HepG2 (cell line): ENCODE data around the gene KRTAP10-11.

Source experiments
- GZF1 ChIP-seq: sonication (generic); formaldehyde crosslinking; IDR thresholded peaks from 2 replicates; pipeline ENCODE4 v1.5.1; 2020; ENCODE audit warnings: mild to moderate bottlenecking, missing genetic modification reagents
- MYC ChIP-seq: sonication (generic); formaldehyde crosslinking; IDR thresholded peaks from 2 replicates; pipeline ENCODE4 v1.9.0; 2021; ENCODE audit warnings: missing genetic modification reagents, borderline replicate concordance
- NR3C1 ChIP-seq: sonication (generic); formaldehyde crosslinking; IDR thresholded peaks from 2 replicates; pipeline ENCODE4 v1.4.0; 2020; ENCODE audit warnings: missing genetic modification reagents
- RBM39 ChIP-seq: fragments of 200-400 bp; formaldehyde crosslinking; IDR thresholded peaks from one replicate; pipeline ENCODE4 v1.6.1; 2018; ENCODE audit warnings: antibody characterized with exemption, mild to moderate bottlenecking, low read depth, low read length; ENCODE audit not compliant: poor library complexity, severe bottlenecking
- SALL2 ChIP-seq: sonication (generic); formaldehyde crosslinking; IDR thresholded peaks from 2 replicates; pipeline ENCODE4 v1.8.1; 2023; ENCODE audit warnings: mild to moderate bottlenecking, missing genetic modification reagents, inconsistent platforms
- SIX4 ChIP-seq: sonication (generic); formaldehyde crosslinking; IDR thresholded peaks from 2 replicates; pipeline ENCODE4 v1.4.0; 2020; ENCODE audit warnings: missing genetic modification reagents
- SMC3 ChIP-seq: IDR thresholded peaks from 2 replicates; pipeline ENCODE4 v1.6.1; 2011; ENCODE audit warnings: low read length, improper control_type of control experiment
- TAF1 ChIP-seq: sonication (generic); formaldehyde crosslinking; IDR thresholded peaks from 2 replicates; pipeline ENCODE4 v1.4.0; 2020; ENCODE audit warnings: missing genetic modification reagents
- ZNF605 ChIP-seq: sonication (generic); formaldehyde crosslinking; IDR thresholded peaks from 2 replicates; pipeline ENCODE4 v1.8.0; 2022; ENCODE audit warnings: mild to moderate bottlenecking, missing genetic modification reagents
- ZNF670 ChIP-seq: sonication (generic); formaldehyde crosslinking; IDR thresholded peaks from 2 replicates; pipeline ENCODE4 v1.8.0; 2022; ENCODE audit warnings: mild to moderate bottlenecking, missing genetic modification reagents, borderline replicate concordance
- TF ChIP-seq, protein P1 (sequence below): sonication (generic); formaldehyde crosslinking; IDR thresholded peaks from 2 replicates; pipeline ENCODE4 v1.5.0; 2020; ENCODE audit warnings: mild to moderate bottlenecking, missing genetic modification reagents, moderate library complexity
- TF ChIP-seq, protein P2 (sequence below): sonication (generic); formaldehyde crosslinking; IDR thresholded peaks from 2 replicates; pipeline ENCODE4 v1.8.1; 2022; ENCODE audit warnings: low read depth, mild to moderate bottlenecking, missing genetic modification reagents
- TF ChIP-seq, protein P3 (sequence below): fragments of 450-650 bp; IDR thresholded peaks from 2 replicates; pipeline ENCODE4 v1.6.1; 2017; ENCODE audit warnings: mild to moderate bottlenecking
- TF ChIP-seq, protein P4 (sequence below): sonication (generic); formaldehyde crosslinking; IDR thresholded peaks from 2 replicates; pipeline ENCODE4 v1.8.0; 2022; ENCODE audit warnings: missing genetic modification reagents, mild to moderate bottlenecking, borderline replicate concordance

DNA sequence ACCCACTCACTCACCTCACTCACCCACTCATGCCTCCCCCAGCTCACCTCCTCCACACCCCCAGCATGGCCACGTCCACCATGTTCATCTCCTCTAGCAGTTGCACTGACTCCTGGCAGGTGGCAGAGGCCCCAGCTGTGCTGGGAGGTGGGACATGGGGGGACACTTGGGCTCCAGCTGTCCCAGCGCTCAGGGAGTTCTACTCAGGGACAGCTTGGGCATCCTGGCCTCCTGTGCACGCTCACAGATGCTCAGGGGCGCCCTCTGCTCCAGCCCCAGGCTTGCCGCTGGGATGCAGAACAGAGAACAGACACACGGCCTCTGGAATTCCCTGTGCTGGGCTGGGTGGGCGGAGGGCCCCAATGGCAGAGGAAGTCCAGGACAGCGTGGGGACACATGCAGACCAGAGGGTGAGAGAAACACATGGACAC is 29.1 kb upstream of the KRTAP10-11 start:
- TF ChIP-seq, protein P1, sequence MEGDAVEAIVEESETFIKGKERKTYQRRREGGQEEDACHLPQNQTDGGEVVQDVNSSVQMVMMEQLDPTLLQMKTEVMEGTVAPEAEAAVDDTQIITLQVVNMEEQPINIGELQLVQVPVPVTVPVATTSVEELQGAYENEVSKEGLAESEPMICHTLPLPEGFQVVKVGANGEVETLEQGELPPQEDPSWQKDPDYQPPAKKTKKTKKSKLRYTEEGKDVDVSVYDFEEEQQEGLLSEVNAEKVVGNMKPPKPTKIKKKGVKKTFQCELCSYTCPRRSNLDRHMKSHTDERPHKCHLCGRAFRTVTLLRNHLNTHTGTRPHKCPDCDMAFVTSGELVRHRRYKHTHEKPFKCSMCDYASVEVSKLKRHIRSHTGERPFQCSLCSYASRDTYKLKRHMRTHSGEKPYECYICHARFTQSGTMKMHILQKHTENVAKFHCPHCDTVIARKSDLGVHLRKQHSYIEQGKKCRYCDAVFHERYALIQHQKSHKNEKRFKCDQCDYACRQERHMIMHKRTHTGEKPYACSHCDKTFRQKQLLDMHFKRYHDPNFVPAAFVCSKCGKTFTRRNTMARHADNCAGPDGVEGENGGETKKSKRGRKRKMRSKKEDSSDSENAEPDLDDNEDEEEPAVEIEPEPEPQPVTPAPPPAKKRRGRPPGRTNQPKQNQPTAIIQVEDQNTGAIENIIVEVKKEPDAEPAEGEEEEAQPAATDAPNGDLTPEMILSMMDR (CRISPR knock-in tag): peak; percentile 29; the same call in 1 of the 2 replicates
- TF ChIP-seq, protein P2, sequence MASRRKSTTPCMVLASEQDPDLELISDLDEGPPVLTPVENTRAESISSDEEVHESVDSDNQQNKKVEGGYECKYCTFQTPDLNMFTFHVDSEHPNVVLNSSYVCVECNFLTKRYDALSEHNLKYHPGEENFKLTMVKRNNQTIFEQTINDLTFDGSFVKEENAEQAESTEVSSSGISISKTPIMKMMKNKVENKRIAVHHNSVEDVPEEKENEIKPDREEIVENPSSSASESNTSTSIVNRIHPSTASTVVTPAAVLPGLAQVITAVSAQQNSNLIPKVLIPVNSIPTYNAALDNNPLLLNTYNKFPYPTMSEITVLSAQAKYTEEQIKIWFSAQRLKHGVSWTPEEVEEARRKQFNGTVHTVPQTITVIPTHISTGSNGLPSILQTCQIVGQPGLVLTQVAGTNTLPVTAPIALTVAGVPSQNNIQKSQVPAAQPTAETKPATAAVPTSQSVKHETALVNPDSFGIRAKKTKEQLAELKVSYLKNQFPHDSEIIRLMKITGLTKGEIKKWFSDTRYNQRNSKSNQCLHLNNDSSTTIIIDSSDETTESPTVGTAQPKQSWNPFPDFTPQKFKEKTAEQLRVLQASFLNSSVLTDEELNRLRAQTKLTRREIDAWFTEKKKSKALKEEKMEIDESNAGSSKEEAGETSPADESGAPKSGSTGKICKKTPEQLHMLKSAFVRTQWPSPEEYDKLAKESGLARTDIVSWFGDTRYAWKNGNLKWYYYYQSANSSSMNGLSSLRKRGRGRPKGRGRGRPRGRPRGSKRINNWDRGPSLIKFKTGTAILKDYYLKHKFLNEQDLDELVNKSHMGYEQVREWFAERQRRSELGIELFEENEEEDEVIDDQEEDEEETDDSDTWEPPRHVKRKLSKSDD (CRISPR knock-in tag): no peak
- TF ChIP-seq, protein P3, sequence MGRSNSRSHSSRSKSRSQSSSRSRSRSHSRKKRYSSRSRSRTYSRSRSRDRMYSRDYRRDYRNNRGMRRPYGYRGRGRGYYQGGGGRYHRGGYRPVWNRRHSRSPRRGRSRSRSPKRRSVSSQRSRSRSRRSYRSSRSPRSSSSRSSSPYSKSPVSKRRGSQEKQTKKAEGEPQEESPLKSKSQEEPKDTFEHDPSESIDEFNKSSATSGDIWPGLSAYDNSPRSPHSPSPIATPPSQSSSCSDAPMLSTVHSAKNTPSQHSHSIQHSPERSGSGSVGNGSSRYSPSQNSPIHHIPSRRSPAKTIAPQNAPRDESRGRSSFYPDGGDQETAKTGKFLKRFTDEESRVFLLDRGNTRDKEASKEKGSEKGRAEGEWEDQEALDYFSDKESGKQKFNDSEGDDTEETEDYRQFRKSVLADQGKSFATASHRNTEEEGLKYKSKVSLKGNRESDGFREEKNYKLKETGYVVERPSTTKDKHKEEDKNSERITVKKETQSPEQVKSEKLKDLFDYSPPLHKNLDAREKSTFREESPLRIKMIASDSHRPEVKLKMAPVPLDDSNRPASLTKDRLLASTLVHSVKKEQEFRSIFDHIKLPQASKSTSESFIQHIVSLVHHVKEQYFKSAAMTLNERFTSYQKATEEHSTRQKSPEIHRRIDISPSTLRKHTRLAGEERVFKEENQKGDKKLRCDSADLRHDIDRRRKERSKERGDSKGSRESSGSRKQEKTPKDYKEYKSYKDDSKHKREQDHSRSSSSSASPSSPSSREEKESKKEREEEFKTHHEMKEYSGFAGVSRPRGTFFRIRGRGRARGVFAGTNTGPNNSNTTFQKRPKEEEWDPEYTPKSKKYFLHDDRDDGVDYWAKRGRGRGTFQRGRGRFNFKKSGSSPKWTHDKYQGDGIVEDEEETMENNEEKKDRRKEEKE: no peak
- TF ChIP-seq SMC3: no peak
- no peak for TF ChIP-seq ZNF670
- TF ChIP-seq, protein P4, sequence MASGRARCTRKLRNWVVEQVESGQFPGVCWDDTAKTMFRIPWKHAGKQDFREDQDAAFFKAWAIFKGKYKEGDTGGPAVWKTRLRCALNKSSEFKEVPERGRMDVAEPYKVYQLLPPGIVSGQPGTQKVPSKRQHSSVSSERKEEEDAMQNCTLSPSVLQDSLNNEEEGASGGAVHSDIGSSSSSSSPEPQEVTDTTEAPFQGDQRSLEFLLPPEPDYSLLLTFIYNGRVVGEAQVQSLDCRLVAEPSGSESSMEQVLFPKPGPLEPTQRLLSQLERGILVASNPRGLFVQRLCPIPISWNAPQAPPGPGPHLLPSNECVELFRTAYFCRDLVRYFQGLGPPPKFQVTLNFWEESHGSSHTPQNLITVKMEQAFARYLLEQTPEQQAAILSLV (CRISPR knock-in tag): no peak
- TF ChIP-seq SALL2: no peak
- TF ChIP-seq RBM39: no peak
- no peak for TF ChIP-seq MYC (CRISPR knock-in tag)
- TF ChIP-seq TAF1 (CRISPR knock-in tag): no peak
- no peak for TF ChIP-seq SIX4 (CRISPR knock-in tag)
- TF ChIP-seq ZNF605 (CRISPR knock-in tag): no peak
- no peak for TF ChIP-seq NR3C1 (CRISPR knock-in tag)
- TF ChIP-seq GZF1 (CRISPR knock-in tag): no peak
